Karpas-422 (cell line): ENCODE results near the gene HSD17B8. TPM values are rescaled to one million over a fixed set of nuclear protein-coding genes. Genes with fewer than 3 reads are reported as not detected.

Experiments used
- DNase-seq: peaks from one replicate; pipeline ENCODE4 v3.0.0-alpha.2; 2015
- H2AFZ ChIP-seq: fragments of 200-600 bp; sonication (generic); 2 replicates; pipeline ENCODE4 v1.6.1; 2014; ENCODE audit warnings: antibody characterized with exemption, low read length, mixed read lengths
- H3K27ac ChIP-seq: fragments of 200-600 bp; sonication (generic); 2 replicates; pipeline ENCODE4 v1.5.1; 2014; ENCODE audit warnings: mild to moderate bottlenecking, low read length, moderate library complexity
- H3K27me3 ChIP-seq: fragments of 200-600 bp; sonication (generic); 2 replicates; pipeline ENCODE4 v1.6.1; 2014; ENCODE audit warnings: low read length, mixed read lengths
- H3K36me3 ChIP-seq: fragments of 200-600 bp; sonication (generic); 2 replicates; pipeline ENCODE4 v1.6.1; 2014; ENCODE audit warnings: low read length, mixed read lengths; ENCODE audit not compliant: insufficient read depth
- H3K4me1 ChIP-seq: fragments of 200-600 bp; sonication (generic); 2 replicates; pipeline ENCODE4 v1.6.1; 2014; ENCODE audit warnings: mild to moderate bottlenecking, low read length, mixed read lengths
- H3K4me2 ChIP-seq: fragments of 200-600 bp; sonication (generic); 2 replicates; pipeline ENCODE4 v1.6.1; 2014; ENCODE audit warnings: low read length, low read depth, mild to moderate bottlenecking; ENCODE audit not compliant: poor library complexity, severe bottlenecking
- H3K4me3 ChIP-seq: fragments of 200-600 bp; sonication (generic); 2 replicates; pipeline ENCODE4 v1.5.1; 2014; ENCODE audit warnings: mild to moderate bottlenecking, antibody characterized with exemption, low read length, mixed read lengths
- H3K79me2 ChIP-seq: fragments of 200-600 bp; sonication (generic); 2 replicates; pipeline ENCODE4 v1.6.1; 2014; ENCODE audit warnings: mild to moderate bottlenecking, low read length, mixed read lengths
- H3K9ac ChIP-seq: fragments of 200-600 bp; sonication (generic); 2 replicates; pipeline ENCODE4 v1.6.0; 2014; ENCODE audit warnings: low read length
- H3K9me2 ChIP-seq: fragments of 200-600 bp; sonication (generic), shearing (Covaris generic); replicated peaks from 2 replicates; pipeline ENCODE4 v1.6.0; 2014; ENCODE audit warnings: mild to moderate bottlenecking, low read length, moderate library complexity; ENCODE audit not compliant: insufficient read depth
- H3K9me3 ChIP-seq: fragments of 300-700, 200-600 bp; sonication (generic); 2 replicates; pipeline ENCODE4 v1.6.1; 2014; ENCODE audit warnings: low read length, mixed read lengths
- H4K20me1 ChIP-seq: fragments of 200-600 bp; sonication (generic); 2 replicates; pipeline ENCODE4 v1.6.1; 2014; ENCODE audit warnings: mild to moderate bottlenecking, antibody characterized with exemption, low read length, low read depth; ENCODE audit not compliant: insufficient read depth
- total RNA-seq: library from RNA; depleted of rRNA; stranded (reverse); fragments of >200 nt; shearing (Covaris generic); gene quantifications from 2 replicates; pipeline ENCODE4 v1.2.3, GENCODE V29; 2014; ENCODE audit warnings: low replicate concordance

HSD17B8 gene
- total RNA-seq, 1 experiment from 2014 or later, result 15.5 TPM

- Histone ChIP-seq H3K4me2 (no peak overlapping the region), H3K9ac (no peak overlapping the region), H3K9me2 (no peaks in the 10 kb centered on the region), H3K27me3 (no peaks in the 10 kb centered on the region), H3K4me3 (no peak overlapping the region), H3K9me3 (no peaks in the 10 kb centered on the region), H3K79me2 (peaks cover 5% of the 10 kb centered on the region; the same call in 1 of the 2 replicates), H3K4me1 (peaks cover 8% of the 10 kb centered on the region), H2AFZ (no peak overlapping the region), H4K20me1 (no peaks in the 10 kb centered on the region), H3K27ac (no peak overlapping the region), H3K36me3 (peaks cover 23% of the 10 kb centered on the region)
- no peak for DNase-seq
Observed at GRCh38 chr6:33192671-33193602, 11.5 kb upstream of the HSD17B8 start.

GRCh38 chr6:33193619-33194018, 10.8 kb upstream of the HSD17B8 start:
- H3K36me3 ChIP-seq, result peaks cover 23% of the 10 kb centered on the region

GRCh38 chr6:33194431-33194979, 9.9 kb upstream of the HSD17B8 start:
- Histone ChIP-seq H4K20me1 (no peaks in the 10 kb centered on the region; the same call in 1 of the 2 replicates), H3K9ac (no peak overlapping the region), H3K79me2 (peaks cover 20% of the 10 kb centered on the region), H3K36me3 (peaks cover 23% of the 10 kb centered on the region), H2AFZ (no peak overlapping the region), H3K4me2 (no peak overlapping the region), H3K4me1 (peaks cover 23% of the 10 kb centered on the region), H3K4me3 (no peak overlapping the region), H3K9me3 (no peaks in the 10 kb centered on the region), H3K27me3 (no peaks in the 10 kb centered on the region), H3K9me2 (no peaks in the 10 kb centered on the region), H3K27ac (no peak overlapping the region)
- DNase-seq, result no peak

More at GRCh38 chr6:33193619-33194018, 10.8 kb upstream of the HSD17B8 start:
- Histone ChIP-seq H3K27me3 (no peaks in the 10 kb centered on the region), H3K9me2 (no peaks in the 10 kb centered on the region), H2AFZ (no peak overlapping the region), H3K27ac (no peak overlapping the region), H3K4me1 (peaks cover 15% of the 10 kb centered on the region), H3K4me3 (no peak overlapping the region), H3K9ac (no peak overlapping the region), H4K20me1 (no peaks in the 10 kb centered on the region; the same call in 1 of the 2 replicates), H3K4me2 (no peak overlapping the region), H3K79me2 (peaks cover 12% of the 10 kb centered on the region), H3K9me3 (no peaks in the 10 kb centered on the region)
- no peak for DNase-seq

GRCh38 chr6:33195304-33196165, 8.9 kb upstream of the HSD17B8 start:
- Histone ChIP-seq H2AFZ (no peak overlapping the region), H3K27ac (no peak overlapping the region), H4K20me1 (no peaks in the 10 kb centered on the region; the same call in 1 of the 2 replicates), H3K27me3 (no peaks in the 10 kb centered on the region), H3K9me2 (no peaks in the 10 kb centered on the region), H3K9ac (no peak overlapping the region), H3K9me3 (no peaks in the 10 kb centered on the region), H3K4me2 (no peak overlapping the region), H3K36me3 (peaks cover 23% of the 10 kb centered on the region), H3K4me1 (peaks cover 23% of the 10 kb centered on the region), H3K79me2 (peaks cover 30% of the 10 kb centered on the region), H3K4me3 (no peak overlapping the region)
- DNase-seq, result no peak

- Histone ChIP-seq H3K27ac (no peak overlapping the region), H3K9ac (peak overlapping the region; percentile 23), H3K4me3 (no peak overlapping the region), H3K9me2 (no peaks in the 10 kb centered on the region), H3K9me3 (no peaks in the 10 kb centered on the region), H3K4me2 (no peak overlapping the region), H3K36me3 (peaks cover 34% of the 10 kb centered on the region), H3K27me3 (no peaks in the 10 kb centered on the region), H3K79me2 (peaks cover 49% of the 10 kb centered on the region), H3K4me1 (peaks cover 36% of the 10 kb centered on the region), H2AFZ (no peak overlapping the region), H4K20me1 (no peaks in the 10 kb centered on the region; the same call in 1 of the 2 replicates)
- DNase-seq, result peak; percentile 88
Observed at GRCh38 chr6:33197431-33198048, 6.9 kb upstream of the HSD17B8 start.

- H3K4me2 ChIP-seq, result peak overlapping the region; percentile 23
- no peaks in the 10 kb centered on the region for H3K9me3 ChIP-seq
- no peaks in the 10 kb centered on the region for H3K27me3 ChIP-seq
- H3K27ac ChIP-seq, result no peak overlapping the region
- peak overlapping the region; percentile 100 for H3K9ac ChIP-seq
- H4K20me1 ChIP-seq, result no peaks in the 10 kb centered on the region; the same call in 1 of the 2 replicates
- H3K4me1 ChIP-seq, result peaks cover 36% of the 10 kb centered on the region
- H3K4me3 ChIP-seq, result no peak overlapping the region
- no peak for DNase-seq
- H3K36me3 ChIP-seq, result peaks cover 41% of the 10 kb centered on the region
- no peak overlapping the region for H2AFZ ChIP-seq
- H3K79me2 ChIP-seq, result peaks cover 49% of the 10 kb centered on the region
- no peaks in the 10 kb centered on the region for H3K9me2 ChIP-seq
Observed at GRCh38 chr6:33198159-33198852, 6.1 kb upstream of the HSD17B8 start.

GRCh38 chr6:33198853-33199436, 5.5 kb upstream of the HSD17B8 start:
- H3K36me3 ChIP-seq, result peaks cover 41% of the 10 kb centered on the region
- H4K20me1 ChIP-seq, result no peaks in the 10 kb centered on the region; the same call in 1 of the 2 replicates
- peaks cover 49% of the 10 kb centered on the region for H3K79me2 ChIP-seq
- H3K27ac ChIP-seq, result peak overlapping the region; percentile 89; the same call in 1 of the 2 replicates
- H3K4me2 ChIP-seq, result peak overlapping the region; percentile 97
- H3K9me3 ChIP-seq, result no peaks in the 10 kb centered on the region
- DNase-seq, result no peak
- peak overlapping the region; percentile 100 for H3K4me3 ChIP-seq
- no peaks in the 10 kb centered on the region for H3K9me2 ChIP-seq
- peak overlapping the region; percentile 100 for H3K9ac ChIP-seq
- peaks cover 39% of the 10 kb centered on the region for H3K4me1 ChIP-seq
- no peak overlapping the region for H2AFZ ChIP-seq
- no peaks in the 10 kb centered on the region for H3K27me3 ChIP-seq
